GM19023 (cell line): ENCODE measurements around the gene NNMT.
"Not testable (repeated sequence)": the region's sequence is repeated elsewhere in the genome, so short reads cannot be mapped to it uniquely, and the experiment has no call there.

Experiments
- ATAC-seq: cut with Tn5 transposase; IDR thresholded peaks from one replicate; pipeline ENCODE4 v1.9.1; 2021; ENCODE audit warnings: mild to moderate bottlenecking, moderate library complexity; ENCODE audit not compliant: unreplicated experiment

NNMT gene

DNA sequence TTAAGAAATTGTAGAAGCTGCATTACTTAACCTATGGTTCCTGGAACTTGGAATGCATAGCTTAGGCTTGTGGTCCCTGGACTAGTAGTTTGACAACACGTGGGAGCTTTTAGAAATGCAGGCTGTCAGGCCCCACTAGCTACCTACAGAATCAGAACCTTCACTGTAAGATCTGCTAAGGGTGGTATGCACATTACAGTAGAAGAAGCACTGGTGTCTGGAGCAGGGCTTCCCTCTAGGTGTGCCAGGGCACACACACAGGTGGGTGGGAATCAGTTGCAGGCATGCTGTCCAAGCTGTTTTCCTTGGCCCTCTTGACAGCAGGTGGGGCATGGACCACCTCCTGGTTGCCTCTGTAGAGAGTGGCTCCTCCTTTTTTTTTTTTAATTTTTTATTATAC is 8.8 kb downstream of the NNMT start:
- ATAC-seq = no peak

DNA sequence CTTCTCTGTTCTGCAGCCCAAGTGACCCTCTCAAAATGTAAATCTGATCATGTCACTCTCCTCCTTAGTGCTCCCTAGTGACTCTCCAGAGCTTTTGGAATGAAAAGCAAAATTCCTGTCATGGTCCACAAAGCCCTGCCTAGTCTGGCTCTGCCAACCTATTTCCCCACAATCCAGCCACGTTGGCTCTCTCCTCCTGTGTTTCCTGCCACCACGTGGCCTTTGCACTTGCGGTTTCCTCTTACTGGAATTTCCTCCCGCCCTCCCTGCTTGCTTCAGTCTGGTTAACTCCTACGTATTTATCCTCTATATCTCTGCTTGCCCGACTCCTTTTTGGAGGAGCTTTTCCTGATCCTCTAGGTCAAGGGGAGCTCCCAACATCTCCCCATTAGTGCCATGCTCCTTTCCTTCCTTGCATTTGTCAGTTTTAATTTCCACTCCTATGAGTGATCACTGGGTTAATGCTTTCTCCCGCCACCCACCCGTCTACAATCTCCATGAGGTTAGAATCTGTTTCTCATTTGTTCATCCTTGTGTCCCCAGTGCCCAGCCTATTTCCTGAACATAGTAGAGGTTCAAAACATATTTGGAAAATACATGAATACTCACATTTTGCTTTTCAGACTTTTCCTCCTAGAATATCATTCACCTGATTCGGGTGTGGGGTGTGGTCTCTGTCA is 11.5 kb downstream of the NNMT start:
- no peak for ATAC-seq

DNA sequence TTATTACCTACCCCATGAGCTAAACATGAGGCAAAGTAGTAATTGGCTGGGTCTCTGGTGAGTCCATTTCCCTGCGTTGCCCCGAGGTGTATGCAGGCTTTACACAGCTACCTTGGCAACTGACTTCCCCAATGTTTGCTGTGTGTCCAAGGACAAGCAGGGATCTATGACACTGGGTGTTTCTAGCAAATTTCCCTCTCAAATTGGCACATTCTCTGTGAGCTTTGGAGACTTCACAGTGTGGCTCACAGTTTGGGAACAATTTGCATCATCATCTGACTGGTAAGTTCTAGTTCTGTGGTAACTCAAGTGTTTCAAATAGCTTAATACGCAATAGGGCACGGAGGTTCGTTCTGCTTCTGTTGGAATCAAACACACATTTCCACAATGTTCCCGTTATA is 12.5 kb downstream of the NNMT start:
- ATAC-seq = no peak

DNA sequence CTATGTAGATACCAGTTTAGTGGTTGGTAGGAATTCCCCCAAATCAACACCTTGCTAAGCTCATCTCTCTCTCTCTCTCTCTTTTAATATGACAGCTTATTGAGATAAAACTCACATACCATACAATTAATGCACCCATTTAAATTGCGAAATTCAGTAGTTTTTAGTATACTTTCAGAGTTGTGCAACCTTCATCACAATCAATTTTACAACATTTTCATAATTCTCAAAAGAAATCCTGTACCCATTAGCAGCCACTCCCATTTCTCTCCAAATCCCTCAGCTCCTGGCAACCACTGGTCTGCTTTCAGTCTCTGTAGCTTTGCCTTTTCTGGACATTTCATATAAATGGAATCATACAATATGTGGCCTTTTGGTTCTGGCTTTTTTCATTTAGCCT is 13.3 kb downstream of the NNMT start:
- no peak for ATAC-seq

DNA sequence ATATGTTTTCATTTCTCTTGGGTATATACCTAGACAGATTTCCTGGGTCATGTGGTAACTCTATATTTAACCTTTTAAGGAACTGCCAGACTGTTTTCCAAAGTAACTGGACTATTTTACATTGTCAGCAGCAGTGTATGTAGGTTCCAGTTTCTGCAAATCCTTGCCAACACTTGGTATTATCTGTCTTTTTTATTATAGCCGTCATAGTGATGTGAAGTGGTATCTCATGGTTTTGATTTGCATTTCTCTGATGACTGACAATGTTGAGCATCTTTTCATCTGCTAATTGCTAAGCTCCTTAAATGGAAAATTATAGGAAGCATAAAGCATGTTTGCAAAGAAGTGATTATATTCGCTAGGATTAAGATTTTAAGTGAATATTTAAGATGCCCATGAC is 13.9 kb downstream of the NNMT start:
- no peak for ATAC-seq

DNA sequence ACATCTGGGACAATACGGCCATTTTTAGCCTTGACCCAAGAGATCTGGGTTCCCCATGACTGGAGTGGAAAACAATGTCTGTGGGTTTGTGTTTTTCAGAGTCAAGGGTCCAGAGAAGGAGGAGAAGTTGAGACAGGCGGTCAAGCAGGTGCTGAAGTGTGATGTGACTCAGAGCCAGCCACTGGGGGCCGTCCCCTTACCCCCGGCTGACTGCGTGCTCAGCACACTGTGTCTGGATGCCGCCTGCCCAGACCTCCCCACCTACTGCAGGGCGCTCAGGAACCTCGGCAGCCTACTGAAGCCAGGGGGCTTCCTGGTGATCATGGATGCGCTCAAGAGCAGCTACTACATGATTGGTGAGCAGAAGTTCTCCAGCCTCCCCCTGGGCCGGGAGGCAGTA is 15.7 kb downstream of the NNMT start:
- no peak for ATAC-seq

DNA sequence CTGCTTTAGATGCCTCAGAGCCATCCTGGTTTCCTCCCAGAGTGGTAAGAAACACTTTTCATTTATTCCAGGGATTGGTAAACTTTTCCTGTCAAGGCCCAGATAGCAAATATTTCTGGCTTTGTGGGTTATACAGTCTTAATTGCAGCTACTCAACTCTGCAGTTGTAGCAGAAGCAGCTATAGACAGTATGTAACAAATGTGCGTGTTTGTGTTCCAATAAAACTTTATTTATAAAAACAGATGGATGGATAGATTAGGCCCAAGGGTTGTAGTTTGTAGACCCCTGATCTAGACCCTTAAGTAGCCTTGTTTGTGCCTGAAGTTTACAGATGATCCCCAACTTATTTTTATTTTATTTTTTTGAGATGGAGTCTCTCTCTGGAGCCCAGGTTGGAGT is 17.9 kb downstream of the NNMT start:
- ATAC-seq = no peak

DNA sequence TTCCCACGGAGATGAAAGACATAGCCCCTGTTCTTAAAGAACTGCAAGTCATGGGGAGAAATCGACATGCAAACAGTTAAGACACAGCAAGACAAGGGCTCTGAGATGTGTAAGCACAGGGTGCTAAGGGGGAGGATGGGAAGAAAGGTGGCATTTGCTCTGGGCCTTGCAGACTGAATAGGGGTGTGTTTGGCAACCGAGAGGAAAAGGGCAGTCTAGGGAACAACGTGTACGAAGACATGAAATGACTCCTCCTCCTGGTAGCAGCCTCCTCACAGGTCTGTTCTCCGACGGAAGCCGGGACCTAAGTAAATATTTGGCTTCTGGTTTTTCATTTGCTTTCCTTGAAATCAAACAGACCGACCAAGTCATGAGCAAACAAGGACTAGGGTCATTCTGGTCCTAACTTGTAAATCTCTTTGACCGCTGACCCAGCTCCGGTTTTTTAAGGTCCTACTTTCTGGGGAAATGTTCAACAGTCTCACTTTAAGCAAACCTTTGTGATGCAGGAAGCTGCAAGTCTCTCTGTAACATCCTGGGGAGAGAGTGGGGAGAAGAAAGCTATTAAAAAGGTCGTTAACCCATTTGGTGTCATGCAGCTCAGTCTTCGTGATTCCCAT is 19.7 kb downstream of the NNMT start:
- ATAC-seq = no peak

DNA sequence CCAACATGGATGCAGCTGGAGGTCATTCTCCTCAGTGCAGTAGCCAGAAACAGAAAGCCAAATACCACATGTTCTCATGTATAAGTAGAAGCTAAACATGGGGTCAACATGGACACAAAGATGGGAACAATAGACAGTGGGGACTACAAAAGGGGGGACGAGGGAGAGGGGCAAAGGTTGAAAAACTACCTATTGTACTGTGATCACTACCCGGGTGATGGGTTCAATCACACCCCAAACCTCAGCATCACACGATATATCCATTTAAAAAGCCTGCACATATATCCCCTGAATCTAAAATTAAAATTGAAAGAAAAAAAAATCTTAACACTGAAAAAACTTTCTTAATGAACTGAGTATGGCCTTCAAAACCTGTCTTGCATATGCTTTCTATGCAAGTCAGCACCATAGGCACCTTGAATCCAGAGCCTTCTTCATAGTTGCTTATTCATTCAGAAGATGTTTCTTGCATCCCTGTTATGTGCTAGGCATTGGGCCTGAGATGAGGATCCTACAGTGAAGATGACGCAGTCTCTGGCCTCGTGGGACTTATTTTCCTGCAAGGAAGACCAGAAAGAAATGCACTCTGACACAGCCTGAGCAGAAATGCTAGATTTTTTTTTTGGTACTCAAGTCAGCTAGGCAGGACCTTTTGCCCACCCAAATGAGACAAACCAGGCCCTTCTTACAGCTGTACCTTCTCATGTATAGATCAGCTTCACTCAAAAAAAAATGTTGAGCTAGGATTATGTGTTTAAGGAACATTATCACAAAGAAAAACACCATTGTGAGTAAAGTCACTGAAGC is 21.0 kb downstream of the NNMT start:
- no peak for ATAC-seq

DNA sequence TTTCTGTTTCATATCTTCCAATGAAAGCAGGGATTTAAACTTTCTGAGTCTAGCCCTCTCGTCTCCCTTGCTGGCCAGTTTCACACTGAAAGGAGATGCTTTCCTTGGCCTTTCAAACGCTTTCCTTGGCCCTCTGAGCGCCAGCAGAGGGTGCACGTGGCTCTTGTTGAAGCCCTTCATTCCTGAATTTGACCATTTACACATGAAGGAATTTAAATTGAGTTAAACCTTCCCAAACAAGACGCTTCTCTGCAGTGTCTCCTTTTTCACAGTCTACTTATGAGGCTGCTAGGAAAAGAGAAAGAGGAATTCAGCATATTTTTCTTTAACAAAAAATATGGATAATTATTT is 21.6 kb downstream of the NNMT start:
- no peak for ATAC-seq

DNA sequence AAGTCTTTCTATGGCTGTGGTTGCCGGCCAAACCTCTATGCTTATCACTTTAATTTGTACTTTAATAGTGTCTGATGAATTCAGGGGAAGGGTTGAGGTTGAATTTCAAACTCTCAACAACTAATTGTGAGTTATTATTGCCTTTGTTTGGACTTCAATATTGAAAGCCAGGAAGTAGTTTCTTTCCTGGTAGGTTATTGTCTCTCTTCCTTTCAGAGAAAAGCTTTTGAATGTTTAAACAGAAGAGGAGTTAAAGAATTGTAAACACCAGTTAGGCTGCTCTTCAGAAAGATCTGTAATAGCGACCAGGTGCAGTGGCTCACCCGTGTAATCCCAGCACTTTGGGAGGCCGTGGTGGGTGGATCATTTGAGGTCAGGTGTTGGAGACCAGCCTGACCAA is 22.2 kb downstream of the NNMT start:
- ATAC-seq = no peak

DNA sequence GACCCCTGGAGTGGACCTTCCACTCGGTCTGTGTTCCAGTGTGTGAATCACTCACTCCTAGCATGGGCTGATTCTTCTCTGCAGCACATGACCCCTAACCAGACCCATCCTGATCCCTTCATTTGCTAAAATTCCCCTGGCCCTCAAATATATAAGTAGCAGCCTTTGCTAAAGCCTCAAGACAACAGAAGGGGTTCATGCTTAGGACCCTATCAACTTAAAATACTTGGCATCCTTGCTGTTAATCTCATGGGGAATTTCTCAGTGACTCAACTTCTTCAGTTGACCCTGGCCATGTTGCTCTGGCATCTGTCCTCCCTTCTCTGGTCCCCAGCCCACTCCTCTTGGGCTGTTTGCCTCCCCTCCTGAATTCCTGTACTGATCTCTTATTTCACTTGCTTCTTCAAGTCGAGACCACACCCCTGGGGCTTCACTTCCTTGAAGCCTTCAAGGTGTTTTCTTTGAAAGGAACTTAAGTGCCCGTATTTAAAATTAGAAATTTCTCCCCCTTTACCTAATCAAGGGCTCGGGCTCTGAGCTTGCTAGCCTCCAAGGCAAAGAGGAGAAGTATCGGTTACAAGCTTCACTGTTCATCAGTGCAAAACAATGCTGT is 23.6 kb downstream of the NNMT start:
- ATAC-seq = no peak

DNA sequence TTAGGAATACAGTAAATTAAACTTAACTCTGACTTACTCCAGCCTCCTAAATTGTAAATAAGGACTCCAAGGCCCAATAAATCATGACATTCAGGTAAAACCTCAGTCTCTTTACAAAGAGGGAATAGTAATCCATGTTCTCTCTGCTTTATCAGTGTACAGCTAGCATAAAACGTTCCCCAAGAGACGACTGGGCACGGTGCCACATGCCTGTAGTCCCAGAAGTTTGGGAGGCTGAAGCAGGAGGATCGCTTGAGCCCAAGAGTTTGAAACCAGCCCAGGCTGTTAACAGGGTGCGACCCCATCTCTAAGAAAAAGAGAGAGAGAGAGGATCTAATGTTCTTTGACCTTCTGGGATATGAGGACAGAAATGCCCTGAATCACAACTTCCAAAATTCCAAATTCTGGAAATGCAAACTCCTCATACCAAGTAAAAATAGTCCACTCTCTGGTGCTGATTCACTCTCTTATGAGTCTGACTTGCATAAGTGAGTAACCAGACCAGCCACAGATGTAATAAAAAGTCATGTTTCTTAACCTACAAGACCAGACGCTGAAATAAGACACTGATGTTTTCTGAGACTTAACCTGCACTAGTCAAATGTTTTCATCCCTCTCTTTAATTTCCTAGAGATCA is 25.5 kb downstream of the NNMT start:
- no peak for ATAC-seq

DNA sequence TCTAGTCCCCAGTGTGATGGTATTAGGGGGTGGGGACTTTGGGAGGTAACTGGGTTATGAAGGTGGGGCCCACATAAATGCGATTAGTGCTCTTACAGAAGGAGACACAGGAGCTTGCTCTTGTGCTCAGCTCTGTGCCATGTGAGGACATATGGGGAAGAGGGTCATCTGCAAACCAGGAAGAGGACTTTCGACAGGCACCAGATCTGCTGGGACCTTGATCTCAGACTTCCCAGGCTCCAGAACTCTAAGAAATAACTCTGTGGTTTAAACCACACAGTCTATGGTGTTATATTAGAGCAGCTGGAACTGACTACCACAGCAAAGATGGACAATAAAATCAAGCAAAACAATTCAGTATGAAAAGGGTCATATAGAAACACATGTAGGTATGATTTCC is 26.7 kb downstream of the NNMT start:
- ATAC-seq = no peak

DNA sequence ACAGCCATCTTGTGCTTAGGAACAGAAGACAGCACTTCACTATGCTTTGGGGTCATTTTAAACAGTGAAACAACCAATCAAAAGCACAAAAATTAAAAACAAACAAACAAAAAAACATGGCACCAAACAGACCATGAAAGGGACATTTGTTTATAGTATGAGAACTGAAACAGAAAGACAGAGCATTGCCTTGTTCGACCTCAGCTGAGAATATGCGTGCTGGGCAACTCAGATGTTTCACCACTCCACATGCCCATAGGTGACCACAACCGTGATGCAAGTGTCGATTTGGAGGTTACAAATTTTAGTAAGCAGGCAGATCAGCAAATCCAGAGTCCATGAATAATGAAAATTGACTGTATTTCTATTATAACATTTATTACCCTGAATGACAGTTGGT is 30.0 kb downstream of the NNMT start:
- no peak for ATAC-seq

DNA sequence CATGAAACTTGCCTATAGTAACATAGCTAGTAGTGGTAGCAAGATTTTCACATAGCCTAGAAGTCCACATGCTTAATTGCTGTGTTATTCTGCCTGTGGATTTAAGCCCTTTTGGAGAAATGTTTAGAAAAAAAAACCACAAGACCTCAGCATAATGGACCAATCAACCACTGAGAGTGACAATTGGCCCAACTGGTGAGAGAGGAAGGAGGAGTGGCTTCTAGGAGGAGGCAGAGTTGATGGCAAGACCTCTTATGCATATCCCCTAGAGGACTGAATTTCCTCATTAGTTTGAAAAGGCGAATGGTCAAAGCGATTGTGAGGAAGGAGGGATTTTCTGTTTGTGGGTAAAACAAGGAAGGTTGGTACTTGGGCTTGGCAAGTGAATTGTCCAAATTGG is 30.6 kb downstream of the NNMT start:
- no peak for ATAC-seq

DNA sequence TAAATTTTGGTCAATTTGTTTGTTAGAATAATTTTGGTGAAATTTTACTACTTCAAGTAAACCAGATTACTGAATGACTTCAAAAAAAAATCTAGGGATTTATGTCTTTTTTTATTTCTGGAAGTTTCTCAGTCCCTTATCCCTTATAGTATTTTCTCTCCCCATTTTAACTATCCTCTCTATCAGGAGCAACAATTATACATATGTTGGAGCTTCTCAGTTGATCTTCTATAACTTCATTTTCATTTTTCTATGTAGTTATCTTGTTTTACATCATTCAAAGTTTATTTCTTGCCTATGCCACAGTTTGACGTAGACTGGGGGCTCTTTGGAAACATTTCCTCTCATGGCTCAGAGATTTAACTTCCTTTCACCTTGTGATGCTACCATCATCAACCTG is 34.2 kb downstream of the NNMT start:
- no peak for ATAC-seq

DNA sequence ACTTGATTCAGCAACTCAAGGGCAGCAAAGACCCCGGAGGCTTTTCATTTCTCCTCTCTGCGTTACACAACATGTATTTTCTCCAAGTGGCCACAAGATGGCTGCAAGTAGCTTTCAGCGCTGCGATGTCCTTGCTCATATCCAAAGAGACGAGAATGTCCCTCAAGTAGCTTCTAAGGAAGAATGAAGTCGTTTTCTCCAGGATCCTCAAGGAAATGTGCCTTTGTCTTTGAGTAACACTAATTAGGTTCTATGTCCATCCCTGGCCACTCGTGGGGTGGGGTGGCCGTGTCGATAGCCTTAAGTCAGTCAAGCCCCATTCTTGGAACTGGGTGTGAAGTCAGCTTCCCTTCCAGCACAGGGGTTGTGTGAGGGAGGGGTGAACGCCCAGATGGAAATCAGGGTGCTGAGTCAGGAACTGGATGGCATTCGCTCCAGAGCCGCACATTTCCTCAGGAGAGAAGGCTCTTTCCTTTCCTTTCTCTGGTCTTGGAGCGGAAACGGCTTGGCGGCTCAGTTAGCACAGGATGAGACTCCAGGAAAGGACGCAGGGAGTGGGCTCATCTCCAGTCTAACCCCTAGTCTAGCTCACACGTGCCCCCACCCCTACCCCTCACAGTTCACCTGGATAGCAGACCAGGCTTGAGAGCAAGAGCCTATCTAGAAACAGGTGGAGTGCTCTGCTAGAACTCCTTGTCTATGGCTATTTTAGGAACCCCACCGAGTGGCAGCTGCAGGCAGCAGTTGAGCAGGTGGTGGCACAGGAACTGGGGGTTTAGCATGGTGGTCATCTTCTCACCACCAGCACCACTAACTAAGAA is 44.3 kb downstream of the NNMT start:
- peak; percentile 63 for ATAC-seq

DNA sequence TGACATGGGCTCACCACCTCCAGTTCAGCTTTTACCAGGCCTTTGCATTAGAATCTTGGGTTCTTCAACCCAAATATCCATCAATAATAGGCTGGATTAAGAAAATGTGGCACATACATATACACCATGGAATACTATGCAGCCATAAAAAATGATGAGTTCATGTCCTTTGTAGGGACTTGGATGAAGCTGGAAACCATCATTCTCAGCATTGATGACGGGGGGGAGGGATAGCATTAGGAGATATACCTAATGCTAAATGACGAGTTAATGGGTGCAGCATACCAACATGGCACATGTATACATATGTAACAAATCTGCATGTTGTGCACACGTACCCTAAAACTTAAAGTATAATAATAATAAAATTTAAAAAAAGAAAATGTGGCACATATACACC is 45.5 kb downstream of the NNMT start:
- not testable (repeated sequence) for ATAC-seq

DNA sequence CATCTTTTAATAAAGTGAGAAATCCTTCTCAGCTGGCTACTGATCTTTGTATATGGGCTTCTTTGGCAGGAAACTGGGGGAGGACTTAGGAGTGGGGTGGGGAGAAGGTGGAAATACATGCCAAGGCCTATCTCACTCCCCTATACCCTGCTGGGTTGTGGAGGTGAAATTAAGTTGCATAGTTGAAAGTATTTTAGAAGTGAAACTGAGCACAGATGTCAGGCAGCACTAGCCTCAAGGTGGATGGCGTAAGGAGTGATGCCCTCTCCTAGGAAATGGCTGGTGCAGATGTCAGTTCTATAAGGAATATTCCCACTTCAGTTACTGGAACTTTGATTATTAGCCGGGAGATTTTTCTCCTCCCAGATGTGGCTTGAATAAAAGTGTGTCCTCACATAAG is 46.3 kb downstream of the NNMT start:
- ATAC-seq = no peak

DNA sequence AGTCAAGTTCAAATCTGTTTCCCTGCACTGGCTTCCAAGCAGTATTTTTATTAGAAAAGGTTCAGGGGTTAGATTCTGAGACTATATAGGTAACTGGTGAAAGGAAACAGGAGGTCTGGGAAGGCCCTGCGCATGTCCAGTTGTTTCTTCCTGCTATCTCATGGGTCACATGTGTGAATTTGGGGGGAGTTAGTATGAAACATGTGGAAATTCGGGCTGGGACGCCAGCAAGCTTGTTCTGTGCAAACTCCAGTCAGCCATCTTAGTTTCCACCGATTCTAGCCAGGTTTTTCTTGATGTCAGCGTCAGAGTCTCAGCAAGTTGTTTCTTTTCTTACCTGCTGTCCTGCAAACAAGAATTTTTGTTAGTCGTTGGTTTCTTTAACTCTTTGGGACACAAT is 46.8 kb downstream of the NNMT start:
- ATAC-seq = no peak
